Lung microvascular endothelial cell (primary cell): Measurements from ENCODE around the gene RASGRF2. TPM values are rescaled to one million over a fixed set of nuclear protein-coding genes. Genes with fewer than 3 reads are reported as not detected.
A peak's percentile ranks its signal among the peaks of the same experiment; 100 is the strongest.

Experiments used
- DNase-seq, 2 donors: peaks; one replicate each; pipeline versions ENCODE4 v3.0.0 to v3.0.0-alpha.2; 2010; ENCODE audit warnings: low read depth in 2 of 2
- total RNA-seq: library from RNA; depleted of rRNA; stranded (reverse); fragments of >200 nt; gene quantifications from 2 replicates; pipeline ENCODE4 v1.2.1, GENCODE V29; 2014

RASGRF2 gene, protein sequence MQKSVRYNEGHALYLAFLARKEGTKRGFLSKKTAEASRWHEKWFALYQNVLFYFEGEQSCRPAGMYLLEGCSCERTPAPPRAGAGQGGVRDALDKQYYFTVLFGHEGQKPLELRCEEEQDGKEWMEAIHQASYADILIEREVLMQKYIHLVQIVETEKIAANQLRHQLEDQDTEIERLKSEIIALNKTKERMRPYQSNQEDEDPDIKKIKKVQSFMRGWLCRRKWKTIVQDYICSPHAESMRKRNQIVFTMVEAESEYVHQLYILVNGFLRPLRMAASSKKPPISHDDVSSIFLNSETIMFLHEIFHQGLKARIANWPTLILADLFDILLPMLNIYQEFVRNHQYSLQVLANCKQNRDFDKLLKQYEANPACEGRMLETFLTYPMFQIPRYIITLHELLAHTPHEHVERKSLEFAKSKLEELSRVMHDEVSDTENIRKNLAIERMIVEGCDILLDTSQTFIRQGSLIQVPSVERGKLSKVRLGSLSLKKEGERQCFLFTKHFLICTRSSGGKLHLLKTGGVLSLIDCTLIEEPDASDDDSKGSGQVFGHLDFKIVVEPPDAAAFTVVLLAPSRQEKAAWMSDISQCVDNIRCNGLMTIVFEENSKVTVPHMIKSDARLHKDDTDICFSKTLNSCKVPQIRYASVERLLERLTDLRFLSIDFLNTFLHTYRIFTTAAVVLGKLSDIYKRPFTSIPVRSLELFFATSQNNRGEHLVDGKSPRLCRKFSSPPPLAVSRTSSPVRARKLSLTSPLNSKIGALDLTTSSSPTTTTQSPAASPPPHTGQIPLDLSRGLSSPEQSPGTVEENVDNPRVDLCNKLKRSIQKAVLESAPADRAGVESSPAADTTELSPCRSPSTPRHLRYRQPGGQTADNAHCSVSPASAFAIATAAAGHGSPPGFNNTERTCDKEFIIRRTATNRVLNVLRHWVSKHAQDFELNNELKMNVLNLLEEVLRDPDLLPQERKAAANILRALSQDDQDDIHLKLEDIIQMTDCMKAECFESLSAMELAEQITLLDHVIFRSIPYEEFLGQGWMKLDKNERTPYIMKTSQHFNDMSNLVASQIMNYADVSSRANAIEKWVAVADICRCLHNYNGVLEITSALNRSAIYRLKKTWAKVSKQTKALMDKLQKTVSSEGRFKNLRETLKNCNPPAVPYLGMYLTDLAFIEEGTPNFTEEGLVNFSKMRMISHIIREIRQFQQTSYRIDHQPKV (N-terminal part only)
- 20.6 and 21.6 TPM in 2 replicates for total RNA-seq

DNA sequence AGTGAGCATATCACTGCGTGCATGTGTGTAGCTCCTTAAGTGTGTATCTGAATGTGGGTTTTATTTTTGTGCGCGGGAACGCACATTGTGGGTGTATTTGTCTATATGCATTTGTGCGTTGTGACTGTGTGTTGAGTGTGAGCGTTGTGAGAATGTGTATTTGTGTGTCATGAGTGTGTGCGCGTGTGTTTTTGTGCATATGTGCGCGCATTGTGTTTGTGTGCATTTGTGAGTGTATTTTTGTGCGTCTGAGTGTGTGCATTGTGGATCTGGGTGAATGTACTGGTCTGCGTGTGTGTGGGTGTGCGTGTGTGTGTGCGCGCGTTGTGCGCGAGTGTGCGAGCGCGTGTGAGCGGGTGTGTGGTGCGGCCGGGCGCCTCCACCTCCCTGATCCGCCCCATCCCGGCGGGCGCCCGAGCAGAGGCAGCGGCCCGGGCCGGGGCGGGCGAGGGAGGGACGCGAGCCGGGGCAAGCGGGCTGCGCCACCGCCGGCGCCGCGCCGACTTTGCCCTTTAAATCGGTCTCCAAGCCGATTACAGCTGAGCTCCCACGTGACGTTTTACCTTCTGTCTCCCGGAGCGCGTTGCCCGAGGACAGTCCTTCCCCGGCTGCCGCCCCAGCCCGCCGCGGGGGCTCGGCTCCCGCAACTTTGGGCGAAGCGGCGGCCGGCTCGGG lies at the start of gene RASGRF2:
Gene RASGRF2, plus strand, starts transcription at position 596 of the 675 bp plus-strand sequence. CDS start 376 bp downstream, outside the sequence.
- DNase-seq: peak in 1 of 2 donors; percentile 83

DNA sequence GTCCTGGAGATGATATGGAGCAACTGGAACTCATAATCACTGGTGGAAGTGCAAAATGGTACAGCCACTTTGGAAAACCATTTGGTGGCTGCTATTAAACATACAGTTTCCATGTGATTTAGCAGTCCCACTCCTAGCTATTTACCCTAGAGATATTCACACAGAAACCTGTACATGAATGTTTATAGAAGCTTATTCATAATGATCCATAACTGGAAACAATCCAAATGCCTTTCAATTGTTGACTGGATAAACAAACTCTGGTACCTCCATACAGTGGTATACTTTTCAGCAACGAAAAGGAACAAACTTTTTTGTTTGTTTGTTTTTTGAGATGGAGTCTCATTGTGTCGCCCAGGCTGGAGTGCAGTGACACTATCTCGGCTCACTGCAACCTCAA lies 47.7 kb upstream of the RASGRF2 start:
- DNase-seq: no peak

DNA sequence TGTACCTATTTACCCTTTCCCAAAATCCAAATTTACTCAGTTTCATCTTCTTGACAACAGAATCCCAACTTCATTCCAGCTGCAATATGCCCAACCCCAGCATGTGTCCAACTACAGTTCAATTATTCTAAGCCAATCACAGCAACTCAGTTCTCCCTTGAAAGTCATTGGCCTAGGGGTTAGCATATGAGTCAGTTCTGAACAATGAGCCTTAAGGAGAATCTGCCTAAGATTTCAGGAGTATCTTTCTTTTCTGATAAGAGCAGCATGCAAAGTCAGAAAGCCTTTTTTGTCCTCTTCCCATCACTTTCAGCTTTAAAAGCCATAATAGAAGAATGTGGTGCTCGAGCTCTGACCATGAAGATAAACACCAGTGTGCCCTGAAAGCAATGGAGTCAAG lies 44.4 kb upstream of the RASGRF2 start:
- DNase-seq: no peak

DNA sequence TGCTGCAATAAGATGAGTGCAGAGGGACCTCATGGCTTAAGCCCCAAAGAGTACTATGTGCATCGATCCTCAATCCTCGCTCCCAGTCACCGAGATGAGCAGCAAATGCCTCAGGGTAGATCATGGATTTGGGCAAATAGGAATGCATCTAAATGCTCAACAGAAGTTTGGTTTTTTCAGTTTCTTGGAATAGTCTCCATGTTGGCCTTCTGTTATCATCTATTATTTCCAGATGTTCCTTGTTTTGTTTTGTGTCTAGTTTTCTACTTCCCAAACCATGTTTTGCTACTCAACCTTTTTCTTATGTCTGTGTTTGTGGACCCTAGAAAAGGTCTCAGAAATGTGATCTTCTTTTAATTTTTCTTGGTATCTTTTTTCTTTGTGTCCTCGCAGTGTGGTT lies 43.5 kb upstream of the RASGRF2 start:
- DNase-seq: no peak

DNA sequence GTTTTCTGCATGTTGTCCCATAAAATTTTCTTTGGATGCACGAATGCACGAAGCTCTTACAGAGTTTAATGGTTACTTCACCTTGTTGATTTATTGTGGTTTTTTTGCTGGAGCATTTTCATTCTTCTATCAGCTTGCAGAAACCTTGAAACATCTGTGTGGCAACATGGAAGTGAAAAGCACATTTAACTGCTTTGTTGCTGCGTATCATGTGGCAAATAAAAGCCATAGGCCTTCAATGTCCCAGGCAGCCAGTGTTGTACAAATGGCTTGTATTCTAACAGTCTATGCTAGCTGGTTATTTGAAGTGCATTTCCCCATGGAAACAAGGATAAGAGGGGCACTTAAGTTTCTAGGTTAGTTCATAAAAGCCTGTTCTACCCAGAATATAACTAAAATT lies 42.5 kb upstream of the RASGRF2 start:
- no peak for DNase-seq

DNA sequence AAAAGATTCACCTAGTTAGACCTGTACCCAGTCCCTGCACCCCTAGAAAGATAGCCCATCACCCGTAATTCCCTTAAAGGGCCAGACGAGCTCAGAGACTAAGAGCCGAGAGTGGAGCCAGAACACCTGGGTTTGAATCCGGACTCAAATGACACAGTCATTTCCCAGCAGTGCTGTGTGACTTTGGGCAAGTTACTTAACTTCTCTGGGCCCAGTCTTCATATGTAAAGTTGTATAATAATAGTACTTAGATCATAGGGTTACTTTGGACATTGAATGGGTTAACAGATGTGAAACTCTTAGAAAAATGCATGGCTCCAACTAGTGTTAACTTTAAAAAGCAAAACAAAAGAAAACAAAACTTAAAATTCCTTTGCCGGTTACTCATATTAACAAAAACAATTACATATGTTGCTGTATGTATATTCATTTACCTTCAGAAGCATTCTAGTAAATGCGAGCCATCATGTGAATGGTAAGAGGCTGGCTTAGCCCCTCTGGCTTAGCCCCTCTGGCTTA lies 40.4 kb upstream of the RASGRF2 start:
- DNase-seq: no peak

DNA sequence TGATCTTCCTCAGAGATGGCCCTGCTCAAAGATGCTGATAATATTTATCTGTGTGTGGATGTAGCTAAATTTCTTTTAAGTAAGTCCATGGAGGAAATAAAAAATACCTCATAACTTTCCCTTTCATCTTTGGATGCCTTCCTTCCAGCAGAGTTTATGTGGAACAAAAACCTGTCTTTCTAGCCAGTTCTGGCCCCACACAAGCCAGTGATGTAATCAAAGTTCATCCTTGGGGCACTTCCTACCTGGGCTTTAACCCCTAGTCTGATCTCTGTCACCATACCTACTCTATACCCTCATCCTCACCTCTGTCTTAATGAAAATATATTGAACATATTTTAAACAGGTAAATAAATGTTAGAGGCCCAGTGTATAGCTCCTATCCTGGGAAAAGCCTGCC lies 39.8 kb upstream of the RASGRF2 start:
- DNase-seq: no peak

DNA sequence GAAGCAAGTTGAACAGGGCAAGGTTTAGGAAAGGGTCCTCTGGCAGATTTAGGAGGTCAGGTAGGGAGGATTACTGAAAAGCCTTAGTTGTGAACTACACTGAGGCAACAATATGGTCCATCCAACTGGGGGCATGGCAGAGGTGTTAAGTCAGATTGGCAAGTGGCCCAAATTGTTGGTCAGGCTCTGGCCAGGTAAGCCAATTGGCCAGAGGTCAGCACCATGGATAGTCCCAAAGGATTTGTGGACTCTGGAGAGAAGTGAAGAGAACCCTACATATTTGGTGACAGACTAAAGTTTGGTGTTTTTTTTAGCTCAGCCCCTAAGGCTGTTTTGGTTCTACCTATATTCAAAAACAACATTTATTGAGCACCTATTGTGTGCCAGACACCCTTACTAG lies 39.1 kb upstream of the RASGRF2 start:
- DNase-seq: peak in 1 of 2 donors; percentile 6

DNA sequence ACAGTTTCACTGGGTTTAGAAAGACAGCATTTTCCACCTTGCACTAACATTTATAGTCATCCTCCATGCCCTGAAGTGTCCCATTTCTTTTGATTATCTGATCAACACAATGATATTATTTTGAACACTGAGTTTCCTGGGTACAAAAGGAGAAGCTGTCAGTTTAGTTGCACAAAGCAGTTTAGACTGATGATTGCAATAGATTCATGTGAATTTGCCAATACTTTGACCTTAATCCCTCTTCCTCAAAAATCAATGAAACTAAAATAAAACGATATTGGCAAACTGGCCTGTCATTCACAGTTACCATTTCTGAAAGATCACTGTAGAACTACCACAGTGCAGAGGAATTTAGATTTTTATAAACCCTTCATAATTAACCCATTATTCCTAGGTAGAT lies 34.2 kb upstream of the RASGRF2 start:
- DNase-seq: no peak

DNA sequence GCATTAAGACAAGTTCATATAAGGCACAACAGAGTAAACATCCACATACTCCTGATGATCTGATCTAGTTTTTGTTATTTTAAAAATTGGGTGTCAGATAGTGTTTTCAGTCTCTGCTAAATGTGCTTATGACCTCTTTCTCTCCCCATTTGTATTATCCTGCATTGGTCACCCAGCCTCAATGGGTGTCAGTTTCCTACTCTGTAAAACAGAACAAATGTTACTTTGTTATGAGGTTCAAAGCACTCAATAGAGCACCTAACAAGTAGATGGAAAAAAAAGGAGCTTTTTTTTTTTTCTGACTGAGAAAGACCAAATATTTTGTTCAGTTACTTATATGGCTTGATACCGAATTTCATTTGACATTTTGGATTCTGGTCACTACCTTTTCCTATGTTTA lies 33.6 kb upstream of the RASGRF2 start:
- no peak for DNase-seq

DNA sequence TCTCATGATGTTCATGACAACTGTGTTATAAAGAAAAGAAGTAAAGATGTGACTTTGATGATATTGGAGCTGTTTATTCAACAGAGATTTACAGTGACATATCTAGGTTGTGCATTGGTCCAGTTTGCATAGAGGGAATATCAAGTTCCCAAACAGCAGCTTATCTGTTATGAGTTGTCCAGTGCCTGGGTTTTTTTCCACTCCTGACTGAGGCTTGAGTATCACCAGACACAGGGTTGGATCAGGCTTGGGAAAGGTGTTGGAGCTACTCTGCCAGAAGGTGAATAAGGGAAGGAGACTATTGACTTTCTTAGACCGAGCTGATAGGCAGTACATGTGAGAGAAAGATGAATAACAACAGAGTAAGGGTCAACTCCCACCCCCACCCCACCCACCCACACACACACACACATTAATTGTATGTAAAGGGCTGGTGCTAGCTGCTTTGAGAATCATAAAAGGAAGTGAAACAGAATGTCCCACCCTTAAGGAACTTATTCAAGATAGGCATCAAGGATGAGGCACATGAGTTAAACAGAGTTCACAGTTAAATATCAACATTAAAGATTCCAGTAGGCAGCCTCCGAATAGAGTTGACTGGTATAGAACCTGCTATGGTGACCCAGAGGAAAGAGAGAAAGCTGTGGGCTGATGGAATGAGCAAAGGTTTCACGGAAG lies 33.0 kb upstream of the RASGRF2 start:
- no peak for DNase-seq

DNA sequence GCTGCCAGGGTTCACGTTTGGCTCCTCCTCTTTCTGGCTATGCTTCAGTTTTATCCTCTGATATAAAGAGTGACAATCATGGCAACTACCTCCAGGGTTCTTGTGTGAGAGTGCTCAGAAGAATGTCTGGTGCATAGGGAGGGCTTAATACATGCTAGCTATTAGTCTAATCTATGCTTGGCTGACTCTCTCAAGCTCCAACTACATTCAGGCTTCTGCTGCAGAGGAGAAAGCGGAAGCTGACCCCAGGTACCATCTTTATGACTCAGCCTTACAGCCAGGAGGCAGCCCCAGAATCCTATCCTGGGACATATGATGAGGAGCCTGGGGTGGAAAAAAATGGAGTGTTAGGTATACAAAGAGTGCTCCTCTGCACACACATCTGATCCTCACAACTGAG lies 32.1 kb upstream of the RASGRF2 start:
- DNase-seq: no peak

DNA sequence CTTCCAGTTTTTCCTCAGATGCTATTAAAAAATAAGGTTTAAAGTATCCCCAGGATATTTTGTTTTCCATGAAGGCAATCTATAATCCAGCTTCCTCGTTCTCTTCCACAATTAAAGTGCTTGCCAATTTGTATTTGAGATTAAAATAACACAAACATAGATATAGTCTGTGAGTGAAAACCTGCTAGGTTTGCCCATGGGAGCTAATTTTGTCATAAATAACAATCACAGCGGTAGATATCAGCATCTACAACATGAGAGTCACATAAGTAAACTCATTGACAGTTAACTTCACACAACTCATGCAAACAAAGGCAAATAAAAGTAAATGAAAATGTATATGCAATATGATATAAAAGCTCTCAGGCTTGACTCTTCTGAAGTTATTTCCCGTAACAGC lies 29.2 kb upstream of the RASGRF2 start:
- DNase-seq: no peak

DNA sequence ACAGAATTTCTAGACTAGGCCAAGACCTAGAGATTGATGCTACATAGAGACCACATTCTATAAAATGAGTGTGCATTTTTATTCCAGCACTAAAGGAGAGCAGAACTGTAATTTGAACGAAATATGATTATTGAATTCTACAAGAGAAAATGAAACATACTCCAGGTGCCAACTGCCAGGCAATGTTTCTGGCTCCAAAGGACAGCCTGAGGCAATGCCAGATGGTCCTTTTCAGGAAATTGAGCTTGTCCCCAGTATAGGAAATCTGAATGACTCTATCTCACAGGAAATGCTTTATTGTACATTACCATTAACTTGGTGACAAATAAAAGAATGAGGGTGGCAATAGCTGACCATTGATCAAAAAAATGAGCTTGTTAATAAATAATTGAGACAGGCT lies 28.8 kb upstream of the RASGRF2 start:
- DNase-seq: no peak

DNA sequence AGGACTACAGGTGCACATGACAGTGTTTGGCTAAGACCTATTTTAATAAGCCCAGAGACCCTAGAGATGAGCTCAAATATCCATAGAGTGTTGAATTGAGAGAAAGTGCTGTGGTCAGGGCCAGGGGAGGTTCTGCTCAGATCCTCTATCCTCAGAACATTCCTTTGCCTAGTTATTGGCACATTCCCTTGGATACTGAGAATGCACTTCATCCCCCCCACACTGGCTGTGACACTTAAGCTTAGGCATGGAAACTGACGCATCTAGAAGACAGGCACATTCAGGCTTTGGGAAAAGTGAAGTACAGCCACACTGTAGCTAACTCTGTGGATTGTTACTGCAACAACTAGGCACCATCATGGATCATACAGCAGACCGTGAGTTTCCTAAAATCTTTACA lies 27.1 kb upstream of the RASGRF2 start:
- DNase-seq: no peak

DNA sequence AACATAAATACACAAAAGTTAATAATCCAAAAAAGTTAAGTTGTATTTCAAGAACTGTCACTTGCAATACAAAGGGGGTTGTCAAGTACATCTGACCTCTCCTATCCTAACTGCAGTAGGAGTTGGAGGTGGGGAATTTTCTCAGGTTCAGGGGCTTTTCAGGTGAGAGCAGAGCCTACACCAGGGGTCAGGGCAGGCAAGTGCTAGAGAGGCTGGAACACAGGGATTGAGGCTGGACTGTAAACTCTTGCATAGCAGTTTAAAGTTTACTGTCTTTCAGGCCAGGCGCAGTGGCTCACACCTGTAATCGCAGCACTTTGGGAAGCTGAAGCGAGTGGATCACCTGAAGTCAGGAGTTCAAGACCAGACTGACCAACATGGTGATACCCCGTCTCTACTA lies 25.4 kb upstream of the RASGRF2 start:
- DNase-seq: no peak

DNA sequence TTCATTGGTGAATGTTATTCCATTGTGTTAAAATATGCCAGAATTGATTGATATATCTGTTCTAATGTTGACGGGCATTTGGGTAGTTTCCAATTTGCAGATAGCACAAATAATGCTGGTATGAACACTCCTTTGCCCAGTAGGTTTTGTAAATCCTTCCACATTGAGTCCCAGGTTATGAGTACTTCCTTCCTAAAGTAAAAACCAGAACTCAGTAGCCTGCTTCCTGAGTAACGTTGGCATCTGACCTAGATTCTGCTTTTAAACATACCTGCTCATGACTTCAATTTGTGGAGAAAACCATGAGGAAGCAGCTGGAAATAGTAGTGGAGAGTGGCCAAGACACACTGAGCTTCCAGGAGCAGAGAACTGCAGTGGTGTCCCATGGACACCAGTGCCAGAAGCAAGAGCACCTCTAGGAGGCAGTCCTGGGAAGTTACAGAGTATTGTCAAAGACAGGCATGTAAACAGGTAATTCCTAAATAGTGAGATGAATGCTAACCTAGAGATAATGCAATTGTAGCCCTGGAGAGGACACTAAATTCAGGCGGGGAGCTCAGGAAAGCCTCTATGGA lies 24.3 kb upstream of the RASGRF2 start:
- DNase-seq: peak; percentile 18 to 77

DNA sequence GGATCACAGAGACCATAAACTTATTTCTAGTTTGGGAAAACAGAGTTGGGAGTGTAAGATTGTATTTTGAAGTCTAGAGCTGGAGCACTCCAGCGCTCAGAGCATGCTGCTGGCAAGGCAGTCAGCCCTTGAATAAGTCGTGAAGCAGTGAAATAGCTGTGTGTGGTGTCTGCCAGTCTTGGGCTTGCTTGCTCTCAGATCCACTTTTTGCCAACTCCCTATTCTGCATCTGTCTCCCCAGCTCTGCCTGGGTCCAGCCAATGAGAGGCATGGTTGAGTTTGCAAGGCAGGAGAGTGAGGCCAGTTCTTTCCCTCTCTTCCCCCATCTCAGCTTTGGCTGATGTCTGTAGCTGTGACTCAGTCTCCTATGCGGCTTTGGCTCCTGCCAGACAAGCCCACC lies 23.3 kb upstream of the RASGRF2 start:
- DNase-seq: no peak

DNA sequence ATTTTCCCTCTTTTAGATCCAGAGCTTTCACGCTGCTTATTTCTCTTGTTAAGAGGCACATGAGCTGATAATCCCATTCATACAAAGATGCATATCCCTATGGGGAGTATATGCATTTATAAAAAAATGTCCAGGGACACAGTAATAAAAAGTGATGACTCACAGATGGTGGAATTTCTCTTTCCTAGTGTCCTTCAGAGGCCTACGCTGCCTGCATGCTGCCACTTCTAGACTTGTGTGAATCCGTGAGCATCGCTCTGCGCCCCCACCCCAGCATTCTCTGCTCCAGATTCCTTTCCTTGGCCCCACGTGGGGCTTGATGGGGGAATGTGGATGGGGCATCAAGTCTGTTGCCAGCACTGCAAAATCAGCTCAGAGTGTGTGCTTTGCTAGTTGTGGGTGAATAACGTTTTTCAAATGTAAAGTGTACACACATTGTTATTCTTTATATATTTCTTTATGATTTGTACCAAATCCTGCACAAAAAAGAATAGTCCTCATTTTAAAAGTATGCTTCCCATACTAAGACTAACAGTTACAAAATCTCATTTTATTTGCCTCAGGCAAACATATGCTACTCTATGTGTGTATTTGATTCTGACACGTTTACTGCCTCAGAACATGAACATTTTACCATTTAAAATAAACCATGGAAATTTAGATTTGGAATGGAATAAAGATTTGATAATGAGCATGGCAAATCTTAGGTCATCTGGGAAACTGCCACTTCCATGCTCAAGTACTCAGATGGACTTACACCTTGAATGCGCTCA lies 22.4 kb upstream of the RASGRF2 start:
- DNase-seq: no peak
